ENCODE data around the gene ASAH2.
A peak's percentile ranks its signal among the peaks of the same experiment; 100 is the strongest.

The ASAH2 gene

GRCh38 chr10:50281210-50281966, 30.1 kb upstream of the ASAH2 start:
- Histone ChIP-seq H3K9me3 (ENCODE audit: severe bottlenecking) (no peaks in the 10 kb centered on the region), H3K36me3 (no peaks in the 10 kb centered on the region), H3K4me3 (ENCODE audit: low read depth, low read length) (no peak overlapping the region), H3K27me3 (ENCODE audit: insufficient read depth, low read depth, severe bottlenecking) (no peaks in the 10 kb centered on the region), H3K27ac (no peak overlapping the region)
- TF ChIP-seq CTCF (IDR thresholded peaks at IDR 0.05; ENCODE audit: low read depth, low read length): no peak
- DNase-seq: no peak

- Histone ChIP-seq H3K36me3 (no peaks in the 10 kb centered on the region), H3K27ac (no peak overlapping the region), H3K27me3 (ENCODE audit: insufficient read depth, low read depth, severe bottlenecking) (peaks cover 3% of the 10 kb centered on the region), H3K9me3 (ENCODE audit: severe bottlenecking) (no peaks in the 10 kb centered on the region), H3K4me3 (ENCODE audit: low read depth, low read length) (no peak overlapping the region)
- TF ChIP-seq CTCF (IDR thresholded peaks at IDR 0.05; ENCODE audit: low read depth, low read length): no peak
- DNase-seq: no peak
Measured at GRCh38 chr10:50280049-50280841, 28.9 kb upstream of the ASAH2 start.

- Histone ChIP-seq H3K27ac (no peak overlapping the region), H3K4me3 (ENCODE audit: low read depth, low read length) (no peak overlapping the region), H3K27me3 (ENCODE audit: insufficient read depth, low read depth, severe bottlenecking) (peaks cover 3% of the 10 kb centered on the region), H3K9me3 (ENCODE audit: severe bottlenecking) (no peaks in the 10 kb centered on the region), H3K36me3 (no peaks in the 10 kb centered on the region)
- DNase-seq: peak; percentile 6
- no peak for TF ChIP-seq CTCF (IDR thresholded peaks at IDR 0.05; ENCODE audit: low read depth, low read length)
Measured at GRCh38 chr10:50279489-50279888, 28.2 kb upstream of the ASAH2 start.

- Histone ChIP-seq H3K9me3 (ENCODE audit: severe bottlenecking) (no peaks in the 10 kb centered on the region), H3K27ac (no peak overlapping the region), H3K36me3 (no peaks in the 10 kb centered on the region), H3K4me3 (ENCODE audit: low read depth, low read length) (no peak overlapping the region), H3K27me3 (ENCODE audit: insufficient read depth, low read depth, severe bottlenecking) (peaks cover 3% of the 10 kb centered on the region)
- peak; percentile 46 for TF ChIP-seq CTCF (IDR thresholded peaks at IDR 0.05; ENCODE audit: low read depth, low read length)
- DNase-seq: peak; percentile 23
Measured at GRCh38 chr10:50275650-50276235, 24.4 kb upstream of the ASAH2 start.

- Histone ChIP-seq H3K27me3 (ENCODE audit: insufficient read depth, low read depth, severe bottlenecking) (peaks cover 3% of the 10 kb centered on the region), H3K9me3 (ENCODE audit: severe bottlenecking) (no peaks in the 10 kb centered on the region), H3K27ac (no peak overlapping the region), H3K36me3 (no peaks in the 10 kb centered on the region), H3K4me3 (ENCODE audit: low read depth, low read length) (no peak overlapping the region)
- no peak for TF ChIP-seq CTCF (IDR thresholded peaks at IDR 0.05; ENCODE audit: low read depth, low read length)
- no peak for DNase-seq
Measured at GRCh38 chr10:50272531-50272930, 21.2 kb upstream of the ASAH2 start.
